ENCODE measurements around the gene PER2. TPM values are rescaled to one million over a fixed set of nuclear protein-coding genes. Genes with fewer than 3 reads are reported as not detected.

PER2 gene
- total RNA-seq, 1 donor from 2014 or later = 2.9 TPM

DNA sequence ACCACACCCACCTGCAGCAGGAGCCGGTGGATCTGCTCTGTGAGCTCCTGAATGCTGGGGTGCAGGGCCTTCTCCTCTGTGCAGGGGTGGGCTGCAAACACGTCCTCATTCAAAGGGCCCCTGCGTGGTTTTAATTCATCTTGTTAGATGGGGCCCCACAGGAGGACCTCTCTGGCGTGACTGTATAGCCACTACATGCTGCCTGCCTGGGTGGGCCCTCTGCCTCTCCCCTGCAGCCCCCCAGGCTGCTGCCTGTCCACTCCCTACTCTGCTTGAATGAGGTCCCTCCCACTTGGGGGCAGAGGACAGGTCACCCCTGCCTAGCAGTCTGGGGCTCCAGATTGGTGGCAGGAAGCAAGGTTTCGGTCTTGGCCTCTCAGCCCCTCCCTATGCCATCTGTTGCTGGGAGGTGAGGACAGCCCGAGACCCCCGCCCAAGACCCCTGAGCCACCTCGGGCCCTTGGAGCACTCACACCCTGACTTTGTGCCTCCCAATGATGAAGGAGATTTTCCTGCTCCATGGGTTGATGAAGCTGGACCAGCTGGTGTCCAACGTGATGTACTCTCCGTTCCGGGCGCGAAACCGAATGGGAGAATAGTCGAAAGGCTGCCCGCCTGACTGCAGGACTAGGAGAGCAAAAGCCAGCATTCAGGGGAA is 26.6 kb downstream of the PER2 start:
- no peak overlapping the region for H3K27ac Mint-ChIP-seq (ENCODE audit: unreplicated experiment)
- TF ChIP-seq CTCF (IDR thresholded peaks at IDR 0.05) = no peak
- no peaks in the 10 kb centered on the region for H3K27me3 Mint-ChIP-seq (ENCODE audit: low read depth)
- no peak for DNase-seq (ENCODE audit: low spot score)
- H3K9me3 Mint-ChIP-seq (ENCODE audit: low read depth) = no peaks in the 10 kb centered on the region
- H3K4me1 Mint-ChIP-seq (ENCODE audit: low read depth) = peaks cover 37% of the 10 kb centered on the region
- no peak overlapping the region for H3K4me3 Mint-ChIP-seq (ENCODE audit: unreplicated experiment)
- H3K36me3 Mint-ChIP-seq (ENCODE audit: low read depth) = peaks cover 1% of the 10 kb centered on the region

GRCh38 chr2:238260883-238261282 is 27.5 kb downstream of the PER2 start:
- DNase-seq (ENCODE audit: low spot score) = peak; percentile 95
- Mint-ChIP-seq H3K27ac (ENCODE audit: unreplicated experiment) (peak overlapping the region; percentile 2), H3K27me3 (ENCODE audit: low read depth) (no peaks in the 10 kb centered on the region), H3K9me3 (ENCODE audit: low read depth) (no peaks in the 10 kb centered on the region), H3K4me3 (ENCODE audit: unreplicated experiment) (no peak overlapping the region), H3K4me1 (ENCODE audit: low read depth) (peaks cover 37% of the 10 kb centered on the region), H3K36me3 (ENCODE audit: low read depth) (no peaks in the 10 kb centered on the region)
- TF ChIP-seq CTCF (IDR thresholded peaks at IDR 0.05) = no peak

GRCh38 chr2:238259061-238260020 is 29.1 kb downstream of the PER2 start:
- Mint-ChIP-seq H3K27ac (ENCODE audit: unreplicated experiment) (no peak overlapping the region), H3K36me3 (ENCODE audit: low read depth) (peaks cover 2% of the 10 kb centered on the region), H3K4me1 (ENCODE audit: low read depth) (peaks cover 37% of the 10 kb centered on the region), H3K27me3 (ENCODE audit: low read depth) (no peaks in the 10 kb centered on the region), H3K4me3 (ENCODE audit: unreplicated experiment) (no peak overlapping the region), H3K9me3 (ENCODE audit: low read depth) (no peaks in the 10 kb centered on the region)
- peak; percentile 54 for TF ChIP-seq CTCF (IDR thresholded peaks at IDR 0.05)
- DNase-seq (ENCODE audit: low spot score) = peak; percentile 87

DNA sequence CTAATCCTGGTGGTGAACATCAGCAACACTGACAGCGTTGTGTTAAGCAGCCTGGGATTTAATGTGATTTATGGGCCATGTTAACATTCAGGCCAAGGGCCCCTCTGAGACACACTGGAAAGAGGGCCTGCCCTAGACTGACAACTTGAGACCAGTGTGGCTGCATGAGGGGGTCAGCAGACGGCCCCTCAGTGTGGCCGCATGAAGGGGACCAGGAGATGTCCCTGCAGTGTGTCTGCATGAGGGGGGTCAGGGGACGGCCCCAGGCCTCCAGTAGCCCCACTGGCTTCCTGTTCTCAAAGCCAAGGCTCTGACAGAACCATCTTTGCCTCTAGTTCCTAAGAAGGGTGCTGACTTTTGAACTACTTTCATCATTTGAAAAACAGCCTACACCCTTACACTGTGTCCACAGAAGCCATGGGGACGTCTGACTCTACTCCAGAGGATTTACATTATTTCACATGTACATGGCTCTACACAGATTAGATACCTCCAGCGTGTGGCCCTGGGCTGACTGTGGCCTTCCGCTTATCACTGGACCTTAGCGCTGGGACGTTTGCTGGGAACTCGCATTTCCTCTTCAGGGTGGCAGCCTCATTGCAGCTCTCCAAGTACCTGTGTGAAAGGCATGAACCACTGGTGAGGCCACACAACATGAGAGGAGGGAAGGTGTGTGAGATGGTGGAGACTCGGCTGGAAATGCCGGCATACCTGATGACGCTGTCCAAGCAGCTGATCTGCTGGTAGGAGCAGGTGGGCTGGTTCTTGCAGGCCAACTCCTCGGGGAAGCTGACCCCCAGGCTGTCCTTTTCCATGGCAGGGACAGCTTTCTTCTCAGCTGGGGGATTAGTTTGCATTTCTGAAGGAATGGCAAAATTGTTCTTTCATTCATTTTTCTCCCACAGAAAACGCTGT is 30.4 kb downstream of the PER2 start:
- Mint-ChIP-seq H3K9me3 (ENCODE audit: low read depth) (no peaks in the 10 kb centered on the region), H3K4me3 (ENCODE audit: unreplicated experiment) (no peak overlapping the region), H3K36me3 (ENCODE audit: low read depth) (peaks cover 3% of the 10 kb centered on the region), H3K27ac (ENCODE audit: unreplicated experiment) (no peak overlapping the region), H3K27me3 (ENCODE audit: low read depth) (no peaks in the 10 kb centered on the region), H3K4me1 (ENCODE audit: low read depth) (peaks cover 30% of the 10 kb centered on the region)
- DNase-seq (ENCODE audit: low spot score) = peak; percentile 57
- TF ChIP-seq CTCF (IDR thresholded peaks at IDR 0.05) = no peak
